ENCODE results near the gene TLE7. TPM values are rescaled to one million over a fixed set of nuclear protein-coding genes. Genes with fewer than 3 reads are reported as not detected.

TLE7 gene
- total RNA-seq, 4 donors from 2014 or later: not detected

- no peak overlapping the region for H3K4me3 ChIP-seq
- H3K36me3 ChIP-seq: no peaks in the 10 kb centered on the region
- H3K9me3 ChIP-seq: no peaks in the 10 kb centered on the region
- no peak for DNase-seq
- H3K27me3 ChIP-seq: no peaks in the 10 kb centered on the region
- intact Hi-C loops (cut with DNase I; ENCODE audit: low total_unique reads): no loop called here
- no peaks in the 10 kb centered on the region for H3K4me1 ChIP-seq
- H3K27ac ChIP-seq: no peak overlapping the region
- TF ChIP-seq CTCF (IDR thresholded peaks at IDR 0.05) (no peak), POLR2A (IDR thresholded peaks at IDR 0.05) (no peak)
Observed at GRCh38 chr16:71387045-71387871, 54.6 kb downstream of the TLE7 start.

GRCh38 chr16:71384073-71384724, 57.7 kb downstream of the TLE7 start:
- H3K27me3 ChIP-seq: no peaks in the 10 kb centered on the region
- H3K27ac ChIP-seq: no peak overlapping the region
- H3K4me3 ChIP-seq: no peak overlapping the region
- no peaks in the 10 kb centered on the region for H3K36me3 ChIP-seq
- no peak for DNase-seq
- TF ChIP-seq POLR2A (IDR thresholded peaks at IDR 0.05) (no peak), CTCF (IDR thresholded peaks at IDR 0.05) (no peak)
- no peaks in the 10 kb centered on the region for H3K4me1 ChIP-seq
- H3K9me3 ChIP-seq: no peaks in the 10 kb centered on the region
- intact Hi-C loops (cut with DNase I; ENCODE audit: low total_unique reads): no loop called here

DNA sequence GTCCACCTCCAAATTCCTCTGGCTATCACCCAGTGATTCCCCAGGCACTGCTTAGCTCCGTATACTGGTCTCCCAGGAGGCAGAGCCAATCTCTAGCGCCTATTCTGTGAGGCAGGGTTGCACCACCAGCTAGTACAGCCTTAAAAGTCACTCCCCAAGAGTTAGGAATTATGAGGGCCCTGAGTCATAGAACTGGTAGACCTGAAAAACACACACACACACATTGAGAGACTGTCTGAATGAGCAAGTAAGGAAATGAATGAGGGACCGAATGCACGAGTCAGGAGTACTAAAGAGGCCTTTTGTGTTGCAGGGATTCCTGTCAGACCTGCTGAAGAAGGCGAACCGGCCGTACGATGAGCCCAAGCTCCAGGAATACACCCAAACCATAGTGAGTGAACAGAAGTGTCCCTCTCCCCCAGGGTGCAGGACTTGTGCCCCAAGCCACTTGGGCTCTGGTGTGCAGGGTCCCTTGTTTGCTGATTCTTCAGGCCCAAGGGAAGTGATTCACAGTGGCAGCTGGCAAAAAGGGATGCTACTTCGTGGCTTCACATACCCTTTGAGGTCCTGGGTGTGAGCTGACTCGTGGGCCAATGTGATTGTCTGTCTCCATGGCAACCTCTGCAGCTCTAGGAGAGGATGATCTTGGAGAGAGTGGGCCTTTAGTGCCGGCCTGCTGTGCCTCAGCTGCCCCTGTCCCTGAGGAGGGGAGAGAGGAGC, 58.6 kb downstream of the TLE7 start:
- no peak for TF ChIP-seq POLR2A (IDR thresholded peaks at IDR 0.05)
- TF ChIP-seq CTCF (IDR thresholded peaks at IDR 0.05): no peak
- no peak overlapping the region for H3K27ac ChIP-seq
- DNase-seq: no peak
- intact Hi-C loops (cut with DNase I; ENCODE audit: low total_unique reads): no loop called here
- H3K27me3 ChIP-seq: no peaks in the 10 kb centered on the region
- no peak overlapping the region for H3K4me3 ChIP-seq
- no peaks in the 10 kb centered on the region for H3K36me3 ChIP-seq
- no peaks in the 10 kb centered on the region for H3K4me1 ChIP-seq
- no peaks in the 10 kb centered on the region for H3K9me3 ChIP-seq

- no peaks in the 10 kb centered on the region for H3K27me3 ChIP-seq
- no peak overlapping the region for H3K4me3 ChIP-seq
- no peaks in the 10 kb centered on the region for H3K36me3 ChIP-seq
- H3K9me3 ChIP-seq: no peaks in the 10 kb centered on the region
- TF ChIP-seq CTCF (IDR thresholded peaks at IDR 0.05): no peak
- no peak for TF ChIP-seq POLR2A (IDR thresholded peaks at IDR 0.05)
- DNase-seq: no peak
- H3K4me1 ChIP-seq: no peaks in the 10 kb centered on the region
- intact Hi-C loops (cut with DNase I; ENCODE audit: low total_unique reads): no loop called here
- H3K27ac ChIP-seq: no peak overlapping the region
Observed at GRCh38 chr16:71380831-71381230, 61.0 kb downstream of the TLE7 start.

Other genes with a start within 250 kb of the TLE7 start
- gene HYDIN, start 211.3 kb downstream of the TLE7 start, total RNA-seq: 10 to 100 TPM in 1 of 4 donors, 1 to 10 TPM in 2, under 1 TPM in 1; under 0.01 to 23.6 (median 8.8) TPM
- gene CMTR2, start 152.7 kb downstream of the TLE7 start, total RNA-seq: 10 to 100 TPM; 12.0 to 79.6 (median 14.0) TPM
- gene CALB2, start 83.3 kb downstream of the TLE7 start, total RNA-seq: 1 to 10 TPM in 1 of 4 donors, not detected in 3; 2.5 TPM
- gene ZNF23, start 20.2 kb upstream of the TLE7 start, total RNA-seq: 10 to 100 TPM in 2 of 4 donors, 1 to 10 TPM in 2; 2.4 to 12.8 (median 7.5) TPM
- gene ZNF19, start 47.3 kb upstream of the TLE7 start, total RNA-seq: 10 to 100 TPM in 1 of 4 donors, 1 to 10 TPM in 2, under 1 TPM in 1; 0.59 to 21.5 (median 8.3) TPM
- gene CHST4, start 84.4 kb upstream of the TLE7 start, total RNA-seq: 1 to 10 TPM in 1 of 4 donors, not detected in 3; 6.4 TPM
- gene TAT, start 135.0 kb upstream of the TLE7 start, total RNA-seq: under 1 TPM in 2 of 4 donors, not detected in 2; 0.07 to 0.24 TPM
- 1 to 10 TPM in 2 of 4 donors, under 1 TPM in 1, not detected in 1; 0.21 to 5.7 (median 1.8) TPM for gene MARVELD3, start 184.1 kb upstream of the TLE7 start, total RNA-seq

All from uterus (tissue), 4 donors.